Erythroblast (primary cell): ENCODE data around the gene STX18.
"Not testable (repeated sequence)": the region's sequence is repeated elsewhere in the genome, so short reads cannot be mapped to it uniquely, and the experiment has no call there.

Experiments
- DNase-seq, 2 experiments: peaks; one replicate each; lab custom pipeline; 2025; lab: John Stamatoyannopoulos, UW
- GATA1 ChIP-seq: IDR thresholded peaks from 2 replicates; pipeline ENCODE4 v1.6.1; 2011; ENCODE audit warnings: low read depth, mild to moderate bottlenecking, control low read depth, low read length, moderate library complexity
- POLR2A ChIP-seq: IDR thresholded peaks from 2 replicates; pipeline ENCODE4 v1.6.1; 2011; ENCODE audit warnings: mild to moderate bottlenecking, low read length

STX18 gene

DNA sequence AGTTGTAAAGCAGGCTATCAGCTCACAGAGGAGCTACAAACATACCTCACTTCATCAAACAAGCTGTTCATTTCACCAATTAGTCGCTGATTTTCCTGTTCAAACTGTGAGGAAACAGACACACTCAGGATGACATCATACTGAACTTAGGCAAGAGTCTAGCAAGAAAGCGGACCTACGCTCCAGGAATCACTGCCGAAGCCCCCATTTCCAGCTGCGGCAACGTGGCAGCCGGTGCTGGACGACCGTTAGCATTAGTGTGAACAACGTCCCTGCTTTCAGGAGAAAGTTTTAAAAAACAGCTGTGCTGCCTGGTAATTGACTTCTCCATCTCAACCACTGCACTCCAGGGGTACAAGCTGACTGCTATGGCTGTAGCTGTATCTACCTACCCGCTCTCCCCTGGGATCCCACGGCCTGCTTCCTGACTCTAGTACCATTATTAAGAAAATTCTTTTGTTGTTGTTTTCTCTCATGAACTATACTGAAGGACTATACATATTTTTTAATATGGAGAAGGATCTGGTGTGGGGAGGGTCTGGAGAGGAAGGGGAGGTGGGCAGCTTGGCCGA is 116.6 kb downstream of the STX18 start:
- no peak for DNase-seq
- no peak for TF ChIP-seq GATA1
- no peak for TF ChIP-seq POLR2A

DNA sequence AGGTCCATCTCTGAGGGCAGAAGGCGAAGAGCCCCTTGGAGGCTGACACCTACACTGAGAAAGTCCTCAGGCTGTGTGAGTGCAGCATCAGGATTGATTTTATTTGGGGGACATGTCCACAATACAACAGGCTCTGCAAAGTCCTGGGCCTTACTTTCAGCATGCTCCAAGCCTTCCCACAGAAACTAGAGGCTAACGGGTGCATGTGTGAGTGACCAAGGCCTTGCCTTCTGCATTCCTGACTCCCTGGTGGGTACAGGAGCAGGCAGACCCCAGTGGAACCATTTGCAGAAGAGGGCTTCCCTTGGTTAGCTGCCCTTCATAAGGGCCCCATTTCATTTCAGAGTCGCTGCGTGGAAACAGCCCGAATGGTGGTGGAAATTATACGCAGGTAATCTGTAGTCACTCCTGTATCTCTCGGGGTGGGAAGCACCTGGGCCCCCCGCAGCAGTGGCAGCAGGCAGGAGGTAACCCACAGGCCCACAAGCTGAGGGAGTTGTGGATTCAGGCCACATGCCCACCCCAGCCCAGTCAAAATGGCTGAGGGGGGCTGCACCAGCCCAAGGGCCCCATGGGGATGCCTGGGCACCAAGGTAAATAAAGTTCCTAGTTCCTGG is 117.2 kb downstream of the STX18 start:
- TF ChIP-seq GATA1 (no peak), POLR2A (no peak)
- DNase-seq, result no peak

- no peak for DNase-seq
- TF ChIP-seq POLR2A (no peak), GATA1 (no peak)
These were observed 117.9 kb downstream of the STX18 start for GRCh38 chr4:4423706-4424498.

- no peak for DNase-seq
- TF ChIP-seq GATA1, result no peak
- TF ChIP-seq POLR2A, result no peak
These were observed 118.9 kb downstream of the STX18 start for GRCh38 chr4:4422856-4423499.

DNA sequence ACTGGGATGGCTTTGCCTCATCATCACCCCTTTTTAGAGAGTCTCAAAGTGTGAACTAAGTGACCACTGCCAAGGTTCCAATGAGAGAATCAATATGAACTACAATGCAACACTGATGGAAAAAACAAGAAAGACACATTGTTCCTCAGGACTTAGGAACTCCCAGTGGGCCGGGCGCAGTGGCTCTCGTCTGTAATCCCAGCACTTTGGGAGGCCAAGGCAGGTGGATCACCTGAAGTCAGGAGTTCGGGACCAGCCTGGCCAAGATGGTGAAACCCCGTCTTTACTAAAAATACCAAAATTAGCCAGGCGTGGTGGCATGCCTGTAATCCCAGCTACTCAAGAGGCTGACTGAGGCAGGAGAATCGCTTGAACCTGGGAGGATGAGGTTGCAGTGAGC is 119.7 kb downstream of the STX18 start:
- DNase-seq, result not testable (repeated sequence)

GRCh38 chr4:4421356-4421755 is 120.5 kb downstream of the STX18 start:
- no peak for TF ChIP-seq GATA1
- no peak for TF ChIP-seq POLR2A

GRCh38 chr4:4420421-4420820 is 121.4 kb downstream of the STX18 start:
- no peak for TF ChIP-seq POLR2A
- TF ChIP-seq GATA1, result no peak
- no peak for DNase-seq

More at GRCh38 chr4:4421356-4421755, 120.5 kb downstream of the STX18 start:
- DNase-seq, result no peak

DNA sequence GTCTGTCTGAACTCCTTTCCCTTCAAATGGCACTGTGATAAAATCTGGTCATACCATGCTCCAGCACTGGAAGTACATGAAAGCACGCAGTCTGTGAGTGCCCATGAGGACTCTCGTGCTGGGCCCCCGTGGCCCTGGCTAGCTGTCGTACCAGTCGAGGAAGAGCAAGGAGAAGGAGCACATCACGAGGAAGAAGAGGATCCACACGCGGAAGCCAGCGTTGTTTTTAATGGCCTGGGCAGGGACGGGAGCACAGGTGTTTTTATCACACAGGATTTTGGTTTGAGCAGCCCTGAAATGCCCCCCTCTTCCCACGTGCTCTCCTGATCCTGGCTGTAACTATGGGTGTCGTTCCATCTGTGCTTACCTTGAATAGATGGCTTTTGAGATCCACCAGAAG is 122.0 kb downstream of the STX18 start:
- TF ChIP-seq GATA1 (no peak), POLR2A (no peak)

GRCh38 chr4:4418676-4419390 is 123.0 kb downstream of the STX18 start:
- TF ChIP-seq POLR2A (no peak), GATA1 (no peak)
- no peak for DNase-seq

More for the DNA sequence above, 122.0 kb downstream of the STX18 start:
- no peak for DNase-seq

DNA sequence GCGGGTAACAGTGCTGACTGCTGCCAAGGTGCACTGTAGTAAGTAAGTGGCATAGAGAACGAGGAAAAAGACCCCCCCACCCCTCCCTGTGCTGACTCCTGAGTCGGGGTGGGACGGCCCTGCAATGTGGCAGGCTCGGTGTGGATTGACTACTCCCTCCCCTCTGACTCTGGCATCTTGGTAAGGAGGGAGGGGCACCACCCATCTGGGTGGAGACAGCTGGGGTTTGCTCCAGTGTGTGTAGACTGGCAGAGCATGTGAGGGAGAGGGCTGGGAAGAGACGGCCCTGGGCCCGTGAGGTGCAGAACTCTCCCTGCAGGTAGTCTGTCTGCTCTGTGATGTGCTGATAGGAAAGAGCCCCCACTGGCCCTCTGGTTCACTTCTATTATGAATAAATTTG is 124.0 kb downstream of the STX18 start:
- no peak for TF ChIP-seq POLR2A
- TF ChIP-seq GATA1, result no peak

GRCh38 chr4:4416981-4417380 is 124.9 kb downstream of the STX18 start:
- TF ChIP-seq GATA1, result no peak
- no peak for TF ChIP-seq POLR2A
- DNase-seq, result no peak

More for the DNA sequence above, 124.0 kb downstream of the STX18 start:
- no peak for DNase-seq

- DNase-seq, result no peak
- no peak for TF ChIP-seq POLR2A
- TF ChIP-seq GATA1, result no peak
These were observed 125.7 kb downstream of the STX18 start for GRCh38 chr4:4415806-4416805.
